ENCODE measurements around the gene ZNF516.

GRCh38 chr18:76484749-76485387 lies 10.2 kb downstream of the ZNF516 start:
- TF ChIP-seq, protein P1, sequence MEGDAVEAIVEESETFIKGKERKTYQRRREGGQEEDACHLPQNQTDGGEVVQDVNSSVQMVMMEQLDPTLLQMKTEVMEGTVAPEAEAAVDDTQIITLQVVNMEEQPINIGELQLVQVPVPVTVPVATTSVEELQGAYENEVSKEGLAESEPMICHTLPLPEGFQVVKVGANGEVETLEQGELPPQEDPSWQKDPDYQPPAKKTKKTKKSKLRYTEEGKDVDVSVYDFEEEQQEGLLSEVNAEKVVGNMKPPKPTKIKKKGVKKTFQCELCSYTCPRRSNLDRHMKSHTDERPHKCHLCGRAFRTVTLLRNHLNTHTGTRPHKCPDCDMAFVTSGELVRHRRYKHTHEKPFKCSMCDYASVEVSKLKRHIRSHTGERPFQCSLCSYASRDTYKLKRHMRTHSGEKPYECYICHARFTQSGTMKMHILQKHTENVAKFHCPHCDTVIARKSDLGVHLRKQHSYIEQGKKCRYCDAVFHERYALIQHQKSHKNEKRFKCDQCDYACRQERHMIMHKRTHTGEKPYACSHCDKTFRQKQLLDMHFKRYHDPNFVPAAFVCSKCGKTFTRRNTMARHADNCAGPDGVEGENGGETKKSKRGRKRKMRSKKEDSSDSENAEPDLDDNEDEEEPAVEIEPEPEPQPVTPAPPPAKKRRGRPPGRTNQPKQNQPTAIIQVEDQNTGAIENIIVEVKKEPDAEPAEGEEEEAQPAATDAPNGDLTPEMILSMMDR (IDR thresholded peaks at IDR 0.05), result no peak
- no peak for TF ChIP-seq POLR2A (IDR thresholded peaks at IDR 0.05)
